ENCODE measurements around the gene MARCHF2. TPM values are rescaled to one million over a fixed set of nuclear protein-coding genes. Genes with fewer than 3 reads are reported as not detected.

Gene MARCHF2
- total and polyA plus RNA-seq, 9 of the 15 experiments (the other 6 are each of a cell fraction or from before 2014, with no cell fraction given), result 0.39 to 6.4 (median 2.2) TPM

- TF ChIP-seq, protein P1, sequence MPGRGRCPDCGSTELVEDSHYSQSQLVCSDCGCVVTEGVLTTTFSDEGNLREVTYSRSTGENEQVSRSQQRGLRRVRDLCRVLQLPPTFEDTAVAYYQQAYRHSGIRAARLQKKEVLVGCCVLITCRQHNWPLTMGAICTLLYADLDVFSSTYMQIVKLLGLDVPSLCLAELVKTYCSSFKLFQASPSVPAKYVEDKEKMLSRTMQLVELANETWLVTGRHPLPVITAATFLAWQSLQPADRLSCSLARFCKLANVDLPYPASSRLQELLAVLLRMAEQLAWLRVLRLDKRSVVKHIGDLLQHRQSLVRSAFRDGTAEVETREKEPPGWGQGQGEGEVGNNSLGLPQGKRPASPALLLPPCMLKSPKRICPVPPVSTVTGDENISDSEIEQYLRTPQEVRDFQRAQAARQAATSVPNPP (IDR thresholded peaks at IDR 0.05; ENCODE audit: borderline replicate concordance, insufficient read depth, insufficient read length), result no peak
- TF ChIP-seq BHLHE40 (IDR thresholded peaks at IDR 0.05; ENCODE audit: low read length) (peak; percentile 79), ZFX (CRISPR knock-in tag; IDR thresholded peaks at IDR 0.05) (peak; percentile 98), HDAC3 (IDR thresholded peaks at IDR 0.05; ENCODE audit: borderline replicate concordance, partially characterized antibody) (no peak), ZBTB11 (CRISPR knock-in tag; IDR thresholded peaks at IDR 0.05) (0 out of 6 replicates have a peak, but pooled peaks of 1 of the 3 experiments have one; percentile 21), TGIF2 (CRISPR knock-in tag; IDR thresholded peaks at IDR 0.05) (peak; percentile 80; the same call in 1 of the 2 replicates), BCOR (IDR thresholded peaks at IDR 0.05) (no peak), ZFP36 (IDR thresholded peaks at IDR 0.05; ENCODE audit: low read depth, low read length, partially characterized antibody) (peak; percentile 78), SETDB1 (IDR thresholded peaks at IDR 0.05; ENCODE audit: low read length) (no peak), HCFC1 (IDR thresholded peaks at IDR 0.05; ENCODE audit: low read depth, low read length) (peak; percentile 61), POLR2A (conservative IDR thresholded peaks at IDR 0.05) (peak; percentile 97), ZBTB8A (IDR thresholded peaks at IDR 0.05; ENCODE audit: partially characterized antibody) (no peak), ZNF431 (CRISPR knock-in tag; IDR thresholded peaks at IDR 0.05) (peak; percentile 74), GABPB1 (CRISPR knock-in tag; IDR thresholded peaks at IDR 0.05) (peak; percentile 75), TAF1 (IDR thresholded peaks at IDR 0.05; ENCODE audit: control insufficient read depth, extremely low read depth, insufficient read depth, low read length, severe bottlenecking) (peak; percentile 98), SMAD2 (IDR thresholded peaks at IDR 0.05; ENCODE audit: low read depth, low read length) (no peak), RB1 (IDR thresholded peaks at IDR 0.05; ENCODE audit: low read depth) (peak; percentile 61; the same call in 1 of the 2 replicates)
- TF ChIP-seq, protein P2, sequence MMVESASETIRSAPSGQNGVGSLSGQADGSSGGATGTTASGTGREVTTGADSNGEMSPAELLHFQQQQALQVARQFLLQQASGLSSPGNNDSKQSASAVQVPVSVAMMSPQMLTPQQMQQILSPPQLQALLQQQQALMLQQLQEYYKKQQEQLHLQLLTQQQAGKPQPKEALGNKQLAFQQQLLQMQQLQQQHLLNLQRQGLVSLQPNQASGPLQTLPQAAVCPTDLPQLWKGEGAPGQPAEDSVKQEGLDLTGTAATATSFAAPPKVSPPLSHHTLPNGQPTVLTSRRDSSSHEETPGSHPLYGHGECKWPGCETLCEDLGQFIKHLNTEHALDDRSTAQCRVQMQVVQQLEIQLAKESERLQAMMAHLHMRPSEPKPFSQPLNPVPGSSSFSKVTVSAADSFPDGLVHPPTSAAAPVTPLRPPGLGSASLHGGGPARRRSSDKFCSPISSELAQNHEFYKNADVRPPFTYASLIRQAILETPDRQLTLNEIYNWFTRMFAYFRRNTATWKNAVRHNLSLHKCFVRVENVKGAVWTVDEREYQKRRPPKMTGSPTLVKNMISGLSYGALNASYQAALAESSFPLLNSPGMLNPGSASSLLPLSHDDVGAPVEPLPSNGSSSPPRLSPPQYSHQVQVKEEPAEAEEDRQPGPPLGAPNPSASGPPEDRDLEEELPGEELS (CRISPR knock-in tag; IDR thresholded peaks at IDR 0.05; ENCODE audit: borderline replicate concordance), result peak; percentile 12; the same call in 1 of the 2 replicates
- TF ChIP-seq, protein P3, sequence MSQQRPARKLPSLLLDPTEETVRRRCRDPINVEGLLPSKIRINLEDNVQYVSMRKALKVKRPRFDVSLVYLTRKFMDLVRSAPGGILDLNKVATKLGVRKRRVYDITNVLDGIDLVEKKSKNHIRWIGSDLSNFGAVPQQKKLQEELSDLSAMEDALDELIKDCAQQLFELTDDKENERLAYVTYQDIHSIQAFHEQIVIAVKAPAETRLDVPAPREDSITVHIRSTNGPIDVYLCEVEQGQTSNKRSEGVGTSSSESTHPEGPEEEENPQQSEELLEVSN (IDR thresholded peaks at IDR 0.05; ENCODE audit: borderline replicate concordance in 1 of 2, extremely low read depth in 1 of 2, insufficient read depth in 1 of 2, insufficient read length in 1 of 2, low read depth in 1 of 2, low read length in 1 of 2, poor library complexity in 1 of 2, severe bottlenecking in 1 of 2), result peak; percentile 61 to 76
Measured at GRCh38 chr19:8444677-8445487, 31.8 kb downstream of the MARCHF2 start, which contains the start of gene HNRNPM (continued).
